Mucosa of descending colon (tissue), 3 donors: ENCODE data around the gene WWC2. TPM values are rescaled to one million over a fixed set of nuclear protein-coding genes. Genes with fewer than 3 reads are reported as not detected.

Experiments
- ATAC-seq: fragments of 200-7000 bp; cut with Tn5 transposase; one replicate; pipeline ENCODE4 v1.9.1; 2020; ENCODE audit warnings: mild to moderate bottlenecking, moderate library complexity
- DNase-seq, 3 donors: peaks; one replicate each; pipeline ENCODE4 v3.0.0-alpha.2; 2020
- H3K36me3 ChIP-seq: fragments of 200-600 bp; one replicate; pipeline ENCODE4 v1.8.0; 2021; ENCODE audit warnings: low read depth, mild to moderate bottlenecking
- H3K4me1 ChIP-seq: fragments of 200-600 bp; one replicate; pipeline ENCODE4 v1.8.0; 2021; ENCODE audit warnings: low read depth, mild to moderate bottlenecking
- H3K4me3 ChIP-seq: fragments of 200-600 bp; one replicate; pipeline ENCODE4 v1.8.0; 2021; ENCODE audit warnings: mild to moderate bottlenecking
- H3K9me3 ChIP-seq: fragments of 200-600 bp; one replicate; pipeline ENCODE4 v1.8.0; 2021; ENCODE audit warnings: mild to moderate bottlenecking
- CTCF ChIP-seq: fragments of 200-600 bp; IDR thresholded peaks from one replicate; pipeline ENCODE4 v1.8.0; 2022; ENCODE audit warnings: antibody characterized with exemption, mild to moderate bottlenecking
- intact Hi-C, 2 donors: fragments of 100-400 bp; cut with DNase I in 1 of 2; cut with micrococcal nuclease in 1 of 2; formaldehyde crosslinking; loops; one replicate each; pipeline versions ENCODE4 v1.11.0 to v1.11.1; 2022; cut with DNase I, micrococcal nuclease
- total RNA-seq, 3 donors: library from RNA; stranded (reverse); fragmentation: NEBNext Ultra II Directional in 2 of 3; extraction: Animal tissue kit (Norgen Biotek cat#: 25700) in 2 of 3; gene quantifications; one replicate each; pipeline versions ENCODE4 v1.2.1 to v1.2.4, GENCODE V29; 2021 to 2023
- donor health status: DM: no; HTN: no; CAD: no; lungs with moderate emphysema.
- donor health status: DM: no; HTN: no; CAD: no.
- donor health status: DM: no; HTN: yes; CAD: no.

The WWC2 gene
- total RNA-seq, 3 donors from 2014 or later: 6.4 to 31.2 (median 7.7) TPM

GRCh38 chr4:183071222-183071621, 27.8 kb upstream of the WWC2 start:
- Histone ChIP-seq H3K36me3 (no peaks in the 10 kb centered on the region), H3K4me3 (no peak overlapping the region), H3K9me3 (no peaks in the 10 kb centered on the region), H3K4me1 (no peaks in the 10 kb centered on the region)
- intact Hi-C loops: loop anchor here (5.0 kb wide), 1 partner anchor 191 kb away; no protein-coding TSS in a partner anchor
- no peak for TF ChIP-seq CTCF
- ATAC-seq (no peak), DNase-seq (no peak)

GRCh38 chr4:183072176-183072575, 26.9 kb upstream of the WWC2 start:
- H3K36me3 ChIP-seq: no peaks in the 10 kb centered on the region
- no peak overlapping the region for H3K4me3 ChIP-seq
- intact Hi-C loops: loop anchor here (5.0 kb wide), 1 partner anchor 190 kb away; no protein-coding TSS in a partner anchor
- no peak for TF ChIP-seq CTCF
- ATAC-seq: no peak
- H3K9me3 ChIP-seq: no peaks in the 10 kb centered on the region
- no peaks in the 10 kb centered on the region for H3K4me1 ChIP-seq
- no peak for DNase-seq

- Histone ChIP-seq H3K36me3 (no peaks in the 10 kb centered on the region), H3K9me3 (no peaks in the 10 kb centered on the region), H3K4me3 (no peak overlapping the region), H3K4me1 (no peaks in the 10 kb centered on the region)
- no peak for ATAC-seq
- intact Hi-C loops: loop anchor here (5.0 kb wide), 1 partner anchor 189 kb away; no protein-coding TSS in a partner anchor
- TF ChIP-seq CTCF: no peak
- no peak for DNase-seq
These were observed 25.3 kb upstream of the WWC2 start for GRCh38 chr4:183073838-183074145.

GRCh38 chr4:183074288-183074990, 24.6 kb upstream of the WWC2 start:
- Histone ChIP-seq H3K9me3 (no peaks in the 10 kb centered on the region), H3K36me3 (no peaks in the 10 kb centered on the region), H3K4me1 (no peaks in the 10 kb centered on the region), H3K4me3 (no peak overlapping the region)
- no peak for TF ChIP-seq CTCF
- intact Hi-C loops: loop anchor here (5.0 kb wide), 1 partner anchor 188 kb away; no protein-coding TSS in a partner anchor
- no peak for ATAC-seq
- no peak for DNase-seq

GRCh38 chr4:183078634-183079033, 20.4 kb upstream of the WWC2 start:
- no peaks in the 10 kb centered on the region for H3K36me3 ChIP-seq
- no peak overlapping the region for H3K4me3 ChIP-seq
- ATAC-seq (no peak), DNase-seq (no peak)
- H3K9me3 ChIP-seq: no peaks in the 10 kb centered on the region
- no peak for TF ChIP-seq CTCF
- intact Hi-C loops: no loop called here
- peaks cover 16% of the 10 kb centered on the region for H3K4me1 ChIP-seq
